Progenitor cell of endocrine pancreas (in vitro differentiated cells): Measurements from ENCODE around the gene TNKS1BP1. TPM values are rescaled to one million over a fixed set of nuclear protein-coding genes. Genes with fewer than 3 reads are reported as not detected.
A peak's percentile ranks its signal among the peaks of the same experiment; 100 is the strongest.

Experiments
- DNase-seq: peaks from one replicate; pipeline ENCODE4 v3.0.0; 2021; ENCODE audit warnings: low spot score; ENCODE audit not compliant: unreplicated experiment
- H3K27ac Mint-ChIP-seq: 2 replicates; pipeline ENCODE4 v1.8.0; 2021; ENCODE audit warnings: mild to moderate bottlenecking, moderate library complexity, mixed read lengths
- H3K27me3 Mint-ChIP-seq: 2 replicates; pipeline ENCODE4 v1.8.0; 2021; ENCODE audit warnings: mixed read lengths
- H3K36me3 Mint-ChIP-seq: 2 replicates; pipeline ENCODE4 v1.8.0; 2022; ENCODE audit warnings: mixed read lengths; ENCODE audit not compliant: insufficient read depth
- H3K4me1 Mint-ChIP-seq: 2 replicates; pipeline ENCODE4 v1.8.0; 2021; ENCODE audit warnings: low read depth, mixed read lengths
- H3K4me3 Mint-ChIP-seq: 2 replicates; pipeline ENCODE4 v1.8.0; 2021; ENCODE audit warnings: low read depth, mild to moderate bottlenecking, moderate library complexity, mixed read lengths
- H3K9me3 Mint-ChIP-seq: 2 replicates; pipeline ENCODE4 v1.8.0; 2021; ENCODE audit warnings: low read depth, mixed read lengths
- total RNA-seq: library from RNA; stranded (reverse); gene quantifications from 2 replicates; pipeline ENCODE4 v1.2.1, GENCODE V29; 2021
- TF ChIP-seq, protein P1 (sequence below): fragments of 200-600 bp; sonication (generic); IDR thresholded peaks from one replicate; pipeline ENCODE4 v1.5.0; 2021; ENCODE audit warnings: antibody characterized with exemption, mild to moderate bottlenecking; ENCODE audit not compliant: unreplicated experiment

TNKS1BP1 gene
- total RNA-seq, 1 donor from 2014 or later: 108 TPM

DNA sequence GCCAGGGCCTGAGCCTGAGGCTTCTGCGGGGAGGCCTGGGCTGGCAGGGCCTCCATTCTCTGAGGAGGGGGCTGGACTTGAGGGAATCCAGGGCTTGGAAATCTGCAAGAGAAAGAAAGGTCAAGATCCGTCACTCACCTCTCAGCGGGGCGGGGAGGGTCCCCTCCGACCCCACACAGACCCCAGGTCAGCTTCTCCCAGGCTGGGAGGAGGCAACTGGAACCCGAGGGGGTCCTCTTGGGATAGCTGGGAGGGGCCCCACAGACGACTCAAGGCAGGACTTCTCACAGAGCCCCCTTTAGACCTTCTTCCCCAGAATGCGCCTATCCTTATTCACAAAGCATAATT is 11.0 kb downstream of the TNKS1BP1 start:
- Mint-ChIP-seq H3K4me1 (peaks cover 14% of the 10 kb centered on the region), H3K36me3 (peaks cover 25% of the 10 kb centered on the region), H3K27ac (peak overlapping the region; percentile 49), H3K4me3 (no peak overlapping the region), H3K27me3 (no peaks in the 10 kb centered on the region), H3K9me3 (no peaks in the 10 kb centered on the region)
- TF ChIP-seq, protein P1, sequence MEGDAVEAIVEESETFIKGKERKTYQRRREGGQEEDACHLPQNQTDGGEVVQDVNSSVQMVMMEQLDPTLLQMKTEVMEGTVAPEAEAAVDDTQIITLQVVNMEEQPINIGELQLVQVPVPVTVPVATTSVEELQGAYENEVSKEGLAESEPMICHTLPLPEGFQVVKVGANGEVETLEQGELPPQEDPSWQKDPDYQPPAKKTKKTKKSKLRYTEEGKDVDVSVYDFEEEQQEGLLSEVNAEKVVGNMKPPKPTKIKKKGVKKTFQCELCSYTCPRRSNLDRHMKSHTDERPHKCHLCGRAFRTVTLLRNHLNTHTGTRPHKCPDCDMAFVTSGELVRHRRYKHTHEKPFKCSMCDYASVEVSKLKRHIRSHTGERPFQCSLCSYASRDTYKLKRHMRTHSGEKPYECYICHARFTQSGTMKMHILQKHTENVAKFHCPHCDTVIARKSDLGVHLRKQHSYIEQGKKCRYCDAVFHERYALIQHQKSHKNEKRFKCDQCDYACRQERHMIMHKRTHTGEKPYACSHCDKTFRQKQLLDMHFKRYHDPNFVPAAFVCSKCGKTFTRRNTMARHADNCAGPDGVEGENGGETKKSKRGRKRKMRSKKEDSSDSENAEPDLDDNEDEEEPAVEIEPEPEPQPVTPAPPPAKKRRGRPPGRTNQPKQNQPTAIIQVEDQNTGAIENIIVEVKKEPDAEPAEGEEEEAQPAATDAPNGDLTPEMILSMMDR: no peak
- no peak for DNase-seq

DNA sequence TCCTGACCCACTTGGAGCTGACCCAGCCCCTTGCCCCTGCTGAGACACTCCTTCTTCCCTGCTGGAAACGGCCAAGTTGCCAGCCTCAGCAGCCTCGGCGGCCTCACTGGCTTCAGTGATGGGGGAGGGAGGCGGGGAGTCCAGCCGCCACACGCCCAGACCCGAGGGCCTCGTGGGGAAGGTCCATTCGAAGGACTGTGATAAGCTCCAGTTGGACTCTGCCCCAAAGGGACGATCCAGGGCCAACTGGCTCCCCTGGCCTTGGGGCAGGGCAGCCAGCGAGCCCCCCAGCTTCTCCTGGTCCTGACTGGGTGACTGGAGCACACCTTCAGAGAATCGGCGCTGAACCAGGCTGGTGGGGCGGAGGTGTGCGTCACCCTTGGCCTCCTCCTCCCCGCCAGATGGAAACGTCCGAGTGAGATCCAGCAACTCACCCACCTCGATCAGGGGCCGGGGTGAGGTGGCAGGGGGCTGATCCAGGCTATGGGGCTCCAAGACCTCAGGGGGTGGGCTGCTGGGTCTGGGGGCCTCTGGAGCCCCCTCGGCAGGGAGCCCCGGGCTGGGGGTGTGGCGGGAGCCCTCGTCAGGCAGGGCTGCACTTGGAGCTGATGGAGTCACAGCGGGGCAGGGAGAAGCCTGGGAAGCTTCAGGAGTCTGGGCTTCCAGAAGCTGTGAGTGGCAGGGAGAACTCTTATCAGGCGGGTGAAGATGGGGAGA is 11.5 kb downstream of the TNKS1BP1 start:
- no peak overlapping the region for H3K4me3 Mint-ChIP-seq
- H3K36me3 Mint-ChIP-seq: peaks cover 27% of the 10 kb centered on the region

DNA sequence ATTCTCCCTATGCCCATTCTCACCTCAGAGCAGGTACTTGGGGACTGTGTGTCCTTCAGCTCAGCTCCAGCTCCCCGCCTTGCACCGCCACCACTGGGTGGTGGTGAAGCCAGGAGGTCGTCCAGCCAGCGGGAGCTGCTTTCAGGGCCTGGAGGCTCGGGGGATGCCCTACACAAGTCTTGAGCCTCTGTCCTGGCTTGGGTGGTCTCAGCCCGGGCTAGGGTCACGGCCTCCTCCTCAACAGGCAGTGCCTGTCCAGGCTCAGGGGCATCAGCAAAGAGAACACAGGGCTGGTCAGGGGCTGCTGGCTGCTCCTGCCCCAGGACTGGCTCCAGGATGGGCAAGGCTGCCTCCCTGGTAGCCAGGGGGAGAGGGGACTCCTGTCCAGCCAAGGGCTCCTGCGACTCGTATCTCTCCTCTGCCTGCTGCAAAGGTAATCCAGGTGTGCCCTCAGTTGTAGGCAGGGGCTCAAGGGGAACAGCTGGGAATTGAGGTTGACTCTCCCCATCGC is 12.2 kb downstream of the TNKS1BP1 start:
- Mint-ChIP-seq H3K9me3 (no peaks in the 10 kb centered on the region), H3K36me3 (peaks cover 25% of the 10 kb centered on the region), H3K27me3 (no peaks in the 10 kb centered on the region), H3K4me3 (no peak overlapping the region), H3K4me1 (peaks cover 10% of the 10 kb centered on the region), H3K27ac (peak overlapping the region; percentile 74)
- DNase-seq: no peak
- TF ChIP-seq, protein P1: no peak

More for the DNA sequence above, 11.5 kb downstream of the TNKS1BP1 start:
- TF ChIP-seq, protein P1: no peak
- H3K27ac Mint-ChIP-seq: no peak overlapping the region
- H3K4me1 Mint-ChIP-seq: peaks cover 13% of the 10 kb centered on the region
- no peak for DNase-seq
- H3K27me3 Mint-ChIP-seq: no peaks in the 10 kb centered on the region
- no peaks in the 10 kb centered on the region for H3K9me3 Mint-ChIP-seq

DNA sequence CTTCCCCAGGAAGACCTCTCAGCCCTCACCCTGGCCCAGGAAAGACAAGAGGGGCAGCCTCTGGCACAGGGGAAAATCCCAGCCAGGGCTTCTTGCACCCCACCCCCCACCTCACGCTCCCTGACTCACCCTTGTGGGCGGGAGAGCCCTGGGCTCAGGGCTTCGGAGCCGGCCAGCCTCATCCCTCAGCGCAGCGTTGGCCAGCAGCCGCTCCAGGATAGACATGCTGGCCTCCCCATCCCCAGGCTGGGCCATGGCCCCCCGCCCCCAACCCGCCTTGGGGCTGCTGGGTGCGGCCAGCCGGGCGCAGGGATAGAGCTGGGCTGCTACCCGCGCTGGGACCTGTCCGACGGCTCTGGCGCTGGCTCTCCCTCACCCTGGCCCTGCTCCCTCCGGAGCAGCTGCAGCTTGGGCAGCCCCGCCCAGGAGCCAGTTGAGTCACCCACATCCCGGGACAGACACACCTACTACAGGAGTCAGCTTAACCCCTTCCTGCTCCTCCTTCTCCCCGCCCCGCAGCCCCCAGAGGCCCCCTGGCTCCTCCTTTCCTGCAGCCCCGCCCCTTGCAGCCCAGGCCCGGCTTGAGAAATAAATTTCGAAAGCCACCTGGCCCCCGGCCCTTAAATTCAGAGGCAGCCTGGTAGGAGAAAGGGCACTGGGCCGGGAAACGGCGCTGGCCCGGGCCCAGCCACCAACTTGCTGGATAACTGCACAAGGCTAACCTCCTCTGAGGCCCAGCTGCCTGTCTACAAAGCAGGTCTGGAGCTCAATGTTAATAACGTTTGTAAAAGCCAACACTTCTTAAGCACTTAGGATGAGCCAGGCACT is 13.4 kb downstream of the TNKS1BP1 start:
- Mint-ChIP-seq H3K36me3 (peaks cover 27% of the 10 kb centered on the region), H3K9me3 (no peaks in the 10 kb centered on the region), H3K4me1 (peaks cover 20% of the 10 kb centered on the region), H3K4me3 (peak overlapping the region; percentile 52), H3K27me3 (no peaks in the 10 kb centered on the region), H3K27ac (peak overlapping the region; percentile 92)
- TF ChIP-seq, protein P1: no peak
- DNase-seq: peak; percentile 65

DNA sequence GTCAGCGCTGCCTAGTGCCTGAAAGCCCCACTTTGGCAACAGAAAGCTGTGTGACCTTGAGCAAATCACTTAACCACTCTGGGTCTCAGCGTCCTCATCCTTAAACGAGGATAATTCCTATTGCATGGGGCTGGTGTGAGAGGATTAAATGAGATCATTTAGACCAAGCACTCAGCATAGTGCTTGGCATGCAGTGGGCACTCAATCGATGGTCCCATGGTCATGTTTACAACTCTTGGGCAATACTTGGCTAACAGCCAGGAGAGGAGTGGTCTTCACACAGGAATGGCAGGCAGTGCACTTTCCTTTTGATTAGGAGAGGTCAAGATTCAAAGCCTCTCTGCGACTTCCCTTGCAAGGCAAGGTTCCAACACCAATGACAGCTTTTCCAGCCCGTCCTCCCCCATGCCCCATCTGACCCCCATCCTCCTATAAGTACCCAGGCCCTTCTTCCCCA is 14.1 kb downstream of the TNKS1BP1 start:
- H3K36me3 Mint-ChIP-seq: peaks cover 27% of the 10 kb centered on the region
- DNase-seq: no peak
- no peaks in the 10 kb centered on the region for H3K27me3 Mint-ChIP-seq
- H3K4me3 Mint-ChIP-seq: peak overlapping the region; percentile 52
- H3K4me1 Mint-ChIP-seq: peaks cover 20% of the 10 kb centered on the region
- H3K27ac Mint-ChIP-seq: peak overlapping the region; percentile 41
- TF ChIP-seq, protein P1: no peak
- H3K9me3 Mint-ChIP-seq: no peaks in the 10 kb centered on the region
